ENCODE results near the gene BCL2L2.

The BCL2L2 gene

DNA sequence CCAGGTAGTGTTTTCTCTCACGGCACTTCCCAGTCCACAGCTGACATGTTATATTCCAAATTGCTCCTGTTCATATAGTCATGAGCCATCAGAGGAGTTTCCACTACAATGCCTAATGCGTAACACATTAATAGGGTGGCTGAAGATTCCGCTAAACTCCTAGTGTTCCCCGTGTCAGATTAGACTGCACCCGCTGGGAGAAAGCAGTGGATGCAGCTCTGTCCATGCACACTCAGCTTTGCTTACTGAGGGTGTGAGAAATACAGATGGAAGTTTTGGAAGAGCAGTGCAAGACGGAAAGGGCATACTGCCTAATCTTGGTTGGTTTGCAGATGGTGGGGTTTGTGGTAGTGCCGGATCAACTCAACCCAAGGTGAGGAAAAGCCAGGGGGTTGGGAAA is 9.5 kb upstream of the BCL2L2 start:
- no peaks in the 10 kb centered on the region for H3K36me3 ChIP-seq (ENCODE audit: control insufficient read depth, insufficient read depth, low read length)
- no peak overlapping the region for H3K4ac ChIP-seq (ENCODE audit: low read depth, low read length)
- H2BK15ac ChIP-seq (replicated peaks; ENCODE audit: low read depth), result no peak overlapping the region
- no CpG with 5 or more reads among the region's 7 CpGs for WGBS (ENCODE audit: extremely low coverage, insufficient coverage, low lambda C conversion rate)
- H3K4me2 ChIP-seq (ENCODE audit: low read length), result no peak overlapping the region
- H3K9ac ChIP-seq (ENCODE audit: low read length), result no peak overlapping the region
- H3K23ac ChIP-seq (ENCODE audit: low read length), result no peak overlapping the region
- no peaks in the 10 kb centered on the region for H3K4me1 ChIP-seq (ENCODE audit: control insufficient read depth, low read depth, low read length)
- H2BK5ac ChIP-seq (ENCODE audit: low read length), result no peak overlapping the region
- H3K79me2 ChIP-seq (ENCODE audit: control insufficient read depth, insufficient read depth, low read length), result no peaks in the 10 kb centered on the region
- no peak overlapping the region for H3K4me3 ChIP-seq (ENCODE audit: low read length)
- H3K27ac ChIP-seq (ENCODE audit: low read depth, low read length), result no peak overlapping the region
- no peak overlapping the region for H4K5ac ChIP-seq (ENCODE audit: low read length)
- H2BK120ac ChIP-seq (ENCODE audit: low read depth, low read length), result no peak overlapping the region
- H2AK5ac ChIP-seq (ENCODE audit: low read length), result no peak overlapping the region
- no peak overlapping the region for H3K18ac ChIP-seq (ENCODE audit: low read length)
- DNase-seq, result no peak
- H4K8ac ChIP-seq (ENCODE audit: low read depth, low read length), result no peak overlapping the region
- no peak overlapping the region for H3K56ac ChIP-seq (ENCODE audit: low read length)
- no peaks in the 10 kb centered on the region for H3K79me1 ChIP-seq (ENCODE audit: low read length)
- no peaks in the 10 kb centered on the region for H3K27me3 ChIP-seq (ENCODE audit: insufficient read depth, low read length, poor library complexity)

DNA sequence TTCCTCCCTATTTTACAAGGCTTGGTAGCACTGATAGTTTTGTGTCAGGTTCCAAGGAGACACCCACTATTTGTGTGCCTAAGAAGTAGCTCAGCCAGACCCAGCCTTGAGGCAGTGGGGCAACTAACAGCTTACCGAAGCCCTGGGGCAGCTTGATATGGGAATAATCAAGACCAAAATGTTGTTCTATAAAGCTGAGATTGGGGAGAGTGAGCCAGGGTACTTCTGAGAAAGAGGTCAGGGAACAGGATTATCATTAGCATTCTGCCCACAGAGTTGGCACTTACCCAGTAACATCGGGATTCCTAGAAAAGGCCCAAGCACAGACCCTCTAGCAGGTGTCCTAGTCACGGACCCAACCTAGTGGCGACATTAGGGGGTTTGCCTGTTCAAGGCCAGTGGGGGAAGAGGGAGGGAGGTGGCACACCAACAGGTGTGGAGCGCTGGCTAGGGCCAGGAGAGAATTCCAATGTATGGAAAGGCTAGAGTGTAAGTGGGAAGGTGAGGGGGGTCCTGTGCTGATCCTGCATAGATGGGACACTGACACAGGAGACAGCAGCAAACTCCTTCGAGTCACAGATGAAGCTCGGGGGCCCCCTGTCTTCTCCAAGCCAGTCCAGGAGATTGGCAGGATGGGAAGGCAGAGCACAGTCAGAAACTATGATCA is 8.9 kb upstream of the BCL2L2 start:
- H3K79me2 ChIP-seq (ENCODE audit: control insufficient read depth, insufficient read depth, low read length), result no peaks in the 10 kb centered on the region
- H2BK120ac ChIP-seq (ENCODE audit: low read depth, low read length), result no peak overlapping the region
- H4K8ac ChIP-seq (ENCODE audit: low read depth, low read length), result no peak overlapping the region
- no peak overlapping the region for H3K27ac ChIP-seq (ENCODE audit: low read depth, low read length)
- no peak overlapping the region for H2AK5ac ChIP-seq (ENCODE audit: low read length)
- H3K4me3 ChIP-seq (ENCODE audit: low read length), result no peak overlapping the region
- H3K4me2 ChIP-seq (ENCODE audit: low read length), result no peak overlapping the region
- no peaks in the 10 kb centered on the region for H3K79me1 ChIP-seq (ENCODE audit: low read length)
- H4K5ac ChIP-seq (ENCODE audit: low read length), result no peak overlapping the region
- WGBS (ENCODE audit: extremely low coverage, insufficient coverage, low lambda C conversion rate), result no CpG with 5 or more reads among the region's 7 CpGs
- no peaks in the 10 kb centered on the region for H3K27me3 ChIP-seq (ENCODE audit: insufficient read depth, low read length, poor library complexity)
- no peak overlapping the region for H3K9ac ChIP-seq (ENCODE audit: low read length)
- no peak overlapping the region for H3K18ac ChIP-seq (ENCODE audit: low read length)
- H3K4me1 ChIP-seq (ENCODE audit: control insufficient read depth, low read depth, low read length), result no peaks in the 10 kb centered on the region
- H2BK5ac ChIP-seq (ENCODE audit: low read length), result no peak overlapping the region
- H3K23ac ChIP-seq (ENCODE audit: low read length), result no peak overlapping the region
- DNase-seq, result no peak
- H2BK15ac ChIP-seq (replicated peaks; ENCODE audit: low read depth), result no peak overlapping the region
- H3K36me3 ChIP-seq (ENCODE audit: control insufficient read depth, insufficient read depth, low read length), result no peaks in the 10 kb centered on the region
- H3K4ac ChIP-seq (ENCODE audit: low read depth, low read length), result no peak overlapping the region
- H3K56ac ChIP-seq (ENCODE audit: low read length), result no peak overlapping the region

DNA sequence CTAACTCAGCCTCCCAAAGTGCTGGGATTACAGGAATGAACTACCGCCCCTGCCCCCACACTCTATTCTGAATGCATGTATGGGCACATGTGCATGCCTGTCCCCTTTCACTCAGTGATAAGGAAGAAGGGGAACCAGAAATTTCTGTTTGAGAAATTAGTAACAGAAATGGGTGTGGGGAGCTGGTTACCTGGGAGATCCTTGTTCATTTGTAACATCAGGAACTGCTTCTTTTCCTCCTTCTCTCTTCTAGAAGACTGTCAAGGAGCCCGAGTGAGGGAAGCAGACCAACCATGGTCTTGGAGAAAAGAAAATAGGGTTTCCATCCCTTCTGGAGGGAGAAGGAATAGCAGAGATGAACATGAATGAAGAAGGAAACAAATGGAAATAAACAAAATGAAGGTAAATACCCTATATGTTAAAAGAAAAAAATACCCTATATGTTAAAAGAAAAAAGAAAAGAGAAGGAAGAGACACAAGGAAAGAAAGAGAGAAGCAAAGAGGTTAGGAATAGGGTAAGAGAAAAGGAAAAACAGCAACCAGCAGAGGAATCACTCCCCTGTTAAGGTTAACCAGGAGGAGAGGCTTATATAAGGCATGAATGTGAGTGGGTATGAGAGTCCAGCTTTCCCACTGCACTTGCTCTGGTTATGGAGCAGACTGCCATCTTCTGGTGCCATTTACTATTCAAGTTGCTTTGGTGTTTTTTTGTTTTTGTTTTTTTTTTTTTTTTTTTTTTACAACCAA is 7.2 kb upstream of the BCL2L2 start:
- Histone ChIP-seq H3K4me3 (ENCODE audit: low read length) (no peak overlapping the region), H3K27me3 (ENCODE audit: insufficient read depth, low read length, poor library complexity) (no peaks in the 10 kb centered on the region), H3K27ac (ENCODE audit: low read depth, low read length) (no peak overlapping the region), H4K5ac (ENCODE audit: low read length) (no peak overlapping the region), H3K56ac (ENCODE audit: low read length) (no peak overlapping the region), H2BK120ac (ENCODE audit: low read depth, low read length) (no peak overlapping the region), H3K4me1 (ENCODE audit: control insufficient read depth, low read depth, low read length) (no peaks in the 10 kb centered on the region), H2BK5ac (ENCODE audit: low read length) (no peak overlapping the region), H3K18ac (ENCODE audit: low read length) (no peak overlapping the region), H3K36me3 (ENCODE audit: control insufficient read depth, insufficient read depth, low read length) (no peaks in the 10 kb centered on the region), H2BK15ac (replicated peaks; ENCODE audit: low read depth) (no peak overlapping the region), H3K9ac (ENCODE audit: low read length) (no peak overlapping the region), H3K79me1 (ENCODE audit: low read length) (no peaks in the 10 kb centered on the region), H4K8ac (ENCODE audit: low read depth, low read length) (no peak overlapping the region), H3K79me2 (ENCODE audit: control insufficient read depth, insufficient read depth, low read length) (no peaks in the 10 kb centered on the region), H3K4ac (ENCODE audit: low read depth, low read length) (no peak overlapping the region), H3K4me2 (ENCODE audit: low read length) (no peak overlapping the region), H2AK5ac (ENCODE audit: low read length) (no peak overlapping the region), H3K23ac (ENCODE audit: low read length) (no peak overlapping the region)
- DNase-seq, result no peak
- no CpG with 5 or more reads among the region's 2 CpGs for WGBS (ENCODE audit: extremely low coverage, insufficient coverage, low lambda C conversion rate)

DNA sequence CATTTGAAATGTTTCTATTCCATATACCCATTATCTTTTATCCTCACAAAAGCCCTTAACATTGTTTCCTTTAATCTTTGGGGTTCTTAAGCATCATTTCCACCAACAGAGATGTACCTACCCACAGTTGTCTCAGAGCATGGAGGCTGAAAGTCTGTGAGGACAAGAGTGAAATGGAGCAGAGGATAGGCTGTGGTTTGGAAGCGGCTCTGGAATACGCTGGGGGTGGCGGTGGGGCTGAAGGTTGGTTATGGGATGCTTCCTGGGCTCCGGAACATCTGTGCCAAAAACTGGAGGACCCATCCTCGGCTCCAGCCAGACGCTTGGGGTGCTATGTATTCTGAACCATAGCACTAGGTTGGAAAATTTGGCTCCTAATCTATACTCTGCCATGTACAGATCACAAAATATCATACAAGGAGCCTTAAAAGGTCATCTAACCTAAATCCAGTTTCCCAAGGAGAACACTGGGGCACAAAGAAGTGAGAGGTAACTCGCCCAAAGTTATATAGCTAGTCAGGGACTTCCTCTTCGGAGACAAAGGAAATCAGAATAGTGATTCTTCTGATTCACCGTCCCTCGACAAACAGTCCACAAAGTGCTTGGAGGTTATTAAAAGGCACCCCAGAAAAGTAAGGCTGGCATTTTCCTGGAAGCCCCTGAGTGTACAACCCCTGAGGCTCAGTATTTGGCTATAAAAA is 6.5 kb upstream of the BCL2L2 start:
- Histone ChIP-seq H3K79me2 (ENCODE audit: control insufficient read depth, insufficient read depth, low read length) (no peaks in the 10 kb centered on the region), H2BK120ac (ENCODE audit: low read depth, low read length) (no peak overlapping the region), H3K4ac (ENCODE audit: low read depth, low read length) (no peak overlapping the region), H4K8ac (ENCODE audit: low read depth, low read length) (no peak overlapping the region), H3K56ac (ENCODE audit: low read length) (peak overlapping the region; percentile 92), H3K36me3 (ENCODE audit: control insufficient read depth, insufficient read depth, low read length) (no peaks in the 10 kb centered on the region), H2AK5ac (ENCODE audit: low read length) (no peak overlapping the region), H3K27ac (ENCODE audit: low read depth, low read length) (no peak overlapping the region), H3K27me3 (ENCODE audit: insufficient read depth, low read length, poor library complexity) (no peaks in the 10 kb centered on the region), H2BK5ac (ENCODE audit: low read length) (no peak overlapping the region), H4K5ac (ENCODE audit: low read length) (no peak overlapping the region), H3K4me3 (ENCODE audit: low read length) (no peak overlapping the region), H3K23ac (ENCODE audit: low read length) (no peak overlapping the region), H3K4me1 (ENCODE audit: control insufficient read depth, low read depth, low read length) (no peaks in the 10 kb centered on the region), H3K4me2 (ENCODE audit: low read length) (peak overlapping the region; percentile 3), H3K18ac (ENCODE audit: low read length) (no peak overlapping the region), H3K9ac (ENCODE audit: low read length) (peak overlapping the region; percentile 92), H3K79me1 (ENCODE audit: low read length) (no peaks in the 10 kb centered on the region), H2BK15ac (replicated peaks; ENCODE audit: low read depth) (no peak overlapping the region)
- DNase-seq, result no peak
- no CpG with 5 or more reads among the region's 10 CpGs for WGBS (ENCODE audit: extremely low coverage, insufficient coverage, low lambda C conversion rate)

DNA sequence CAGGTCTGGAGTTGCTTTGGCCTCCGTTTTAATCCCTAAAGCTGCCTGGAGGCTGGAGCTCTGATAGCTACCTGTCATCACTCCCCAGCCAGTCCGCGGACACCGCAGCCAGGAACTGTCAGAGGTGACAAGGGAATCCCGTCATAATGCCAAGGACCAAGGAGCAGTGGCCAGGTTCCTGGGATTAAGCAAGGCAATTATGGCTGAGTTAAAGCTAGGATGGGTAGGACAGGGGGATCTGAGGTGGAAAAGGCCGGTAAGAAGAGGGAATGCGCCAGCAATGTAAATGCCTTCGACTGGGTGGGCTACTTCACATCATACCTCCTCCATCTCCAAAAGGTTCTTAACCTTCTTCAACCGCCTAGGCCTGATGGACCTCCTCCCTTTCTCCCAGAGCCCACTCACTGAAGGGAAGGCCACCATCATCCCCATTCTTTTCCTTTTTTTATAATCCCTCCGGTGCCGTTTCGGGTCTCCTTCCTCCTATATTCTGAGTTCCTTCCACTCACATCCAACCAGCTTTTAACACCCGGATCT is 5.9 kb upstream of the BCL2L2 start:
- H2BK15ac ChIP-seq (replicated peaks; ENCODE audit: low read depth), result no peak overlapping the region
- WGBS (ENCODE audit: extremely low coverage, insufficient coverage, low lambda C conversion rate), result no CpG with 5 or more reads among the region's 13 CpGs
- peak overlapping the region; percentile 98 for H3K4me2 ChIP-seq (ENCODE audit: low read length)
- peak overlapping the region; percentile 23 for H2BK5ac ChIP-seq (ENCODE audit: low read length)
- no peak overlapping the region for H4K5ac ChIP-seq (ENCODE audit: low read length)
- H3K4me3 ChIP-seq (ENCODE audit: low read length), result peak overlapping the region; percentile 84
- no peaks in the 10 kb centered on the region for H3K79me1 ChIP-seq (ENCODE audit: low read length)
- peak overlapping the region; percentile 37 for H2AK5ac ChIP-seq (ENCODE audit: low read length)
- H4K8ac ChIP-seq (ENCODE audit: low read depth, low read length), result no peak overlapping the region
- no peaks in the 10 kb centered on the region for H3K79me2 ChIP-seq (ENCODE audit: control insufficient read depth, insufficient read depth, low read length)
- peak overlapping the region; percentile 92 for H3K56ac ChIP-seq (ENCODE audit: low read length)
- H3K23ac ChIP-seq (ENCODE audit: low read length), result peak overlapping the region; percentile 59
- H3K4ac ChIP-seq (ENCODE audit: low read depth, low read length), result peak overlapping the region; percentile 39
- peak overlapping the region; percentile 16 for H3K18ac ChIP-seq (ENCODE audit: low read length)
- H3K27ac ChIP-seq (ENCODE audit: low read depth, low read length), result peak overlapping the region; percentile 79
- H3K9ac ChIP-seq (ENCODE audit: low read length), result peak overlapping the region; percentile 92
- peak; percentile 60 for DNase-seq
- H2BK120ac ChIP-seq (ENCODE audit: low read depth, low read length), result no peak overlapping the region
- H3K4me1 ChIP-seq (ENCODE audit: control insufficient read depth, low read depth, low read length), result no peaks in the 10 kb centered on the region
- H3K36me3 ChIP-seq (ENCODE audit: control insufficient read depth, insufficient read depth, low read length), result no peaks in the 10 kb centered on the region
- no peaks in the 10 kb centered on the region for H3K27me3 ChIP-seq (ENCODE audit: insufficient read depth, low read length, poor library complexity)

Data from mesendoderm (in vitro differentiated cells).